Measurements from ENCODE around the gene PPP2R5D. TPM values are rescaled to one million over a fixed set of nuclear protein-coding genes. Genes with fewer than 3 reads are reported as not detected.

PPP2R5D gene
- total RNA-seq, 1 experiment from 2014 or later: 52.7 TPM

- peak within 1 kb of the TSS; percentile 91 for H3K4me3 Mint-ChIP-seq
- peak; percentile 83 for TF ChIP-seq USF2 (CRISPR knock-in tag; IDR thresholded peaks at IDR 0.05)
- TF ChIP-seq RORB (CRISPR knock-in tag; IDR thresholded peaks at IDR 0.05): no peak
- no peak for TF ChIP-seq CBFB (CRISPR knock-in tag; IDR thresholded peaks at IDR 0.05; ENCODE audit: low read depth)
- peak; percentile 49; the same call in 1 of the 2 replicates for TF ChIP-seq ARID4B (CRISPR knock-in tag; IDR thresholded peaks at IDR 0.05; ENCODE audit: borderline replicate concordance)
- TF ChIP-seq FOXP4 (CRISPR knock-in tag; IDR thresholded peaks at IDR 0.05): no peak
- no peak for TF ChIP-seq FOXJ3 (CRISPR knock-in tag; IDR thresholded peaks at IDR 0.05; ENCODE audit: borderline replicate concordance)
- TF ChIP-seq SOX15 (CRISPR knock-in tag; IDR thresholded peaks at IDR 0.05): no peak
- no peak for TF ChIP-seq ZNF281 (CRISPR knock-in tag; IDR thresholded peaks at IDR 0.05)
- peak; percentile 76; the same call in 1 of the 2 replicates for TF ChIP-seq USF1 (CRISPR knock-in tag; IDR thresholded peaks at IDR 0.05)
- TF ChIP-seq TEAD4 (CRISPR knock-in tag; IDR thresholded peaks at IDR 0.05): no peak
- no peak for TF ChIP-seq KAT7 (CRISPR knock-in tag; IDR thresholded peaks at IDR 0.05; ENCODE audit: borderline replicate concordance)
- 0 out of 2 replicates have a peak, but pooled peaks have one; percentile 33 for TF ChIP-seq MYBL2 (CRISPR knock-in tag; IDR thresholded peaks at IDR 0.05)
- TF ChIP-seq CREB1 (CRISPR knock-in tag; IDR thresholded peaks at IDR 0.05): peak; percentile 81; the same call in 1 of the 2 replicates
- 0 out of 2 replicates have a peak, but pooled peaks have one; percentile 41 for TF ChIP-seq GABPB1 (CRISPR knock-in tag; IDR thresholded peaks at IDR 0.05)
- no peak for TF ChIP-seq CDX4 (CRISPR knock-in tag; IDR thresholded peaks at IDR 0.05; ENCODE audit: borderline replicate concordance)
- peak; percentile 83; the same call in 1 of the 2 replicates for TF ChIP-seq ATF1 (CRISPR knock-in tag; IDR thresholded peaks at IDR 0.05)
- TF ChIP-seq NFE2L1 (CRISPR knock-in tag; IDR thresholded peaks at IDR 0.05): no peak
- TF ChIP-seq MAX (CRISPR knock-in tag; IDR thresholded peaks at IDR 0.05): peak; percentile 76
- TF ChIP-seq SMAD3 (CRISPR knock-in tag; IDR thresholded peaks at IDR 0.05; ENCODE audit: borderline replicate concordance): 0 out of 2 replicates have a peak, but pooled peaks have one; percentile 19
- TF ChIP-seq ZNF121 (CRISPR knock-in tag; IDR thresholded peaks at IDR 0.05): peak; percentile 84
- no peak for TF ChIP-seq NFATC4 (CRISPR knock-in tag; IDR thresholded peaks at IDR 0.05)
- TF ChIP-seq ZNF232 (CRISPR knock-in tag; IDR thresholded peaks at IDR 0.05): peak; percentile 8; the same call in 1 of the 2 replicates
- TF ChIP-seq FOXK1 (CRISPR knock-in tag; IDR thresholded peaks at IDR 0.05): peak; percentile 95
- TF ChIP-seq ATF3 (CRISPR knock-in tag; conservative IDR thresholded peaks at IDR 0.05): no peak
- TF ChIP-seq PRRX2 (CRISPR knock-in tag; IDR thresholded peaks at IDR 0.05): no peak
These were observed 75.0 kb downstream of the PPP2R5D start, which contains the start of the genes KLC4 and MRPL2 for GRCh38 chr6:43059168-43060033. Gene KLC4, plus strand, starts transcription at chr6:43059631. Its CDS starts 1,705 bp downstream, at chr6:43061336. Gene MRPL2, minus strand, starts transcription at chr6:43059434. Its CDS starts 53 bp downstream, at chr6:43059381.

More at GRCh38 chr6:43059168-43060033, 75.0 kb downstream of the PPP2R5D start, which contains the start of the genes KLC4 and MRPL2:
- H3K4me1 Mint-ChIP-seq: peaks cover 21% of the 10 kb centered on the region
- ATAC-seq (peak; percentile 94), DNase-seq (ENCODE audit: low spot score) (peak; percentile 99)
- ChIA-PET POLR2A (interaction anchor here (0.6 to 1.5 kb wide), 18 partner anchors 14 to 302 kb away, joined by 3 to 9 read pairs (median 4); partner anchors contain the start of genes BICRAL, KLHDC3, MEA1 and PEX6), CTCF (interaction anchor here (0.8 to 3.3 kb wide), 9 partner anchors 17 to 169 kb away, joined by 3 to 24 read pairs (median 4); partner anchors contain the start of genes DNPH1, KLHDC3 and PTK7)
- H3K27me3 Mint-ChIP-seq (ENCODE audit: low read depth): no peaks in the 10 kb centered on the region
- H3K27ac Mint-ChIP-seq: peak within 1 kb of the TSS; percentile 99
- H3K9me3 Mint-ChIP-seq: no peaks in the 10 kb centered on the region
- peaks cover 21% of the 10 kb centered on the region for H3K36me3 Mint-ChIP-seq

Measured in WTC11 (cell line).